Measurements from ENCODE around the gene RUFY4.

DNA sequence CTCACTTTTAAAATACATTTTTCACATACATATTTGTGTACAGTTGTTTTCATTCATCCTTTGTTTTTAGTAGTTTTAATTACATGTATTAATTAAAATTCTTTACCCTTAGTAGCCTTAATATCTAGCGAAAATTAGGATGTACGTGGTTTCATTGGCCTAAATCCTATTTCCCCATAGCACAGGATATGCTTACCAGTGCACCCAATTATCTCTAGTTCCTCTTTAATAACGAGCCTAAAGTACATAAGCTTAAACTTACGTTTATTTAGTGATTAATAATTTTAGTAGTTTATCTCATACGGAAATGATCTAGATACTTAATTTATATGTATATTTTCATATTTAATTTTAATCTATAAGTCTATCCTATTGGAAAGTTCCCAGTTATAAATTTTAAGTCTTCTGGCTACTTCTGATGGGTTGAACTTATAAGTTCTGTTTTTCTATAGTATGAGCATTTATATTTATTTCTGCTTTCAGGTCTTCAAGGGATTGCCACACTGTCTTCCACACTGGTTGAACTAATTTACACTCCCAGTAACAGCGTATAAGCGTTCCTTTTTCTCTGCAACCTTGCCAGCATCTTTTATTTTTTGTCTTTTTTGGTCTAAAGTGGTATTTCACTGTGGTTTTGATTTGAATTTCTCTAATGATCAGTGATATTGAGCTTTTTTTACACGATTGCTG, 21.4 kb upstream of the RUFY4 start:
- no peak for TF ChIP-seq POLR2A (IDR thresholded peaks at IDR 0.05; ENCODE audit: low read length)
- TF ChIP-seq GATA1 (IDR thresholded peaks at IDR 0.05; ENCODE audit: low read depth, low read length): no peak

Data from erythroblast (primary cell).